Measurements from ENCODE around the gene PTPRZ1.

The PTPRZ1 gene

GRCh38 chr7:121890833-121891232 is 17.9 kb downstream of the PTPRZ1 start:
- TF ChIP-seq, protein P1, sequence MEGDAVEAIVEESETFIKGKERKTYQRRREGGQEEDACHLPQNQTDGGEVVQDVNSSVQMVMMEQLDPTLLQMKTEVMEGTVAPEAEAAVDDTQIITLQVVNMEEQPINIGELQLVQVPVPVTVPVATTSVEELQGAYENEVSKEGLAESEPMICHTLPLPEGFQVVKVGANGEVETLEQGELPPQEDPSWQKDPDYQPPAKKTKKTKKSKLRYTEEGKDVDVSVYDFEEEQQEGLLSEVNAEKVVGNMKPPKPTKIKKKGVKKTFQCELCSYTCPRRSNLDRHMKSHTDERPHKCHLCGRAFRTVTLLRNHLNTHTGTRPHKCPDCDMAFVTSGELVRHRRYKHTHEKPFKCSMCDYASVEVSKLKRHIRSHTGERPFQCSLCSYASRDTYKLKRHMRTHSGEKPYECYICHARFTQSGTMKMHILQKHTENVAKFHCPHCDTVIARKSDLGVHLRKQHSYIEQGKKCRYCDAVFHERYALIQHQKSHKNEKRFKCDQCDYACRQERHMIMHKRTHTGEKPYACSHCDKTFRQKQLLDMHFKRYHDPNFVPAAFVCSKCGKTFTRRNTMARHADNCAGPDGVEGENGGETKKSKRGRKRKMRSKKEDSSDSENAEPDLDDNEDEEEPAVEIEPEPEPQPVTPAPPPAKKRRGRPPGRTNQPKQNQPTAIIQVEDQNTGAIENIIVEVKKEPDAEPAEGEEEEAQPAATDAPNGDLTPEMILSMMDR (conservative IDR thresholded peaks at IDR 0.05) = no peak
- no peak overlapping the region for H3K27ac ChIP-seq

GRCh38 chr7:121891731-121892130 is 18.8 kb downstream of the PTPRZ1 start:
- no peak overlapping the region for H3K27ac ChIP-seq
- TF ChIP-seq, protein P1 (conservative IDR thresholded peaks at IDR 0.05) = no peak

DNA sequence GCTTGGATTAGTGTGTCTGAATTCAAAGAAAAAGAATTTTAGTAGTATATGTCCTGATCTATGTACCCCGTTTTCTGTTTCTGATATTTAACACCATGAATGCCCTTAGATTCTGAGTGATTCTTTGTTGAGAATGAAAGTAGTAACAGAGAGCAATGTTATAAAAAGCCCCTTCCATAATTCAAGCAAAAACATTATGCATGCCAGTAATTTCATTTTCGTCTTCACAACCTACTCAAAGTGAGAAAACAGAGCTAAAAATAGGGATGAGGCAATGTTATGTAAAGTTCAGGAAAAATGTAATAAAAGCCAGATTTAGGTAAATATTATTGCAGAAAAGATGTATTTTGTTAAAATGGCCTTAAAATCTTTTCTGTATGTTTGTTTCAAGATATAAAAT is 28.1 kb downstream of the PTPRZ1 start:
- TF ChIP-seq, protein P1 (conservative IDR thresholded peaks at IDR 0.05) = no peak
- no peak overlapping the region for H3K27ac ChIP-seq

DNA sequence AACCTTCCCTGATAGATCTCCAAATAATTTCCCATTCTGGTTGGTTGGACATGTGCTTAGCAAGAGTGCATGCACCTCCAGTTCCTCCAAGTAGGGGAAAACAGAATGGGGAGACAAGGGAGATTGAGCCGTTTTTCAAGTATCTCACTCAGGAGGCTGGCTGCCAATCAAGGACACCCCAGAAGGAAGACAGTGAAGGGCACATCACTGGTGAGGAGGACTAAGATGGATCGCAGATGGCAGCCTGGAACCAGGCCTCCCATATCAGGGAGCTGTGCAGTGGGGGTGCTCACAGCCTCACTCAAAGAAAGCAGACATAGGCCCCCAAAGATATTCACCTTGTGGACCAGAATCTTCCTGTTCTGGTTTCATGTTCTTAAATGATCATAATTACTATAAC is 31.2 kb downstream of the PTPRZ1 start:
- TF ChIP-seq, protein P1 (conservative IDR thresholded peaks at IDR 0.05) = no peak
- no peak overlapping the region for H3K27ac ChIP-seq

DNA sequence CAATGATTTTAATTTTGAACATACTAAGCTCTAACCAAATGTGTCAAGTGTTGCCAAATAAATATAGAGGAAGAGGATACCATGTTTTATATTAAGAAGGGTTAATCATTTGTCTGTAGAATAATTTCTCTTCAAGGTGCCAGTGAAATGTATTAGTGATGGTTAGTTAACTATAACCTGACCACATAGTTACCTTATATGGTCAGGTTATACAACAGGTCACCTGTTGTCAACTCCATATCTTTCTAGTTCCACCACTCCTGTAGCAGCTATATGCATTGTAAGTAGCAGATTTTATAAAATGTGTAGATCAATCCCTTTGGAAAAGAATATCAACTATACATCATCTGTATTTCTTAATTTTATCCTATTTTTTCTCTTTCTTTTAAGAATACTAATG is 35.1 kb downstream of the PTPRZ1 start:
- H3K27ac ChIP-seq = no peak overlapping the region
- TF ChIP-seq, protein P1 (conservative IDR thresholded peaks at IDR 0.05) = no peak

DNA sequence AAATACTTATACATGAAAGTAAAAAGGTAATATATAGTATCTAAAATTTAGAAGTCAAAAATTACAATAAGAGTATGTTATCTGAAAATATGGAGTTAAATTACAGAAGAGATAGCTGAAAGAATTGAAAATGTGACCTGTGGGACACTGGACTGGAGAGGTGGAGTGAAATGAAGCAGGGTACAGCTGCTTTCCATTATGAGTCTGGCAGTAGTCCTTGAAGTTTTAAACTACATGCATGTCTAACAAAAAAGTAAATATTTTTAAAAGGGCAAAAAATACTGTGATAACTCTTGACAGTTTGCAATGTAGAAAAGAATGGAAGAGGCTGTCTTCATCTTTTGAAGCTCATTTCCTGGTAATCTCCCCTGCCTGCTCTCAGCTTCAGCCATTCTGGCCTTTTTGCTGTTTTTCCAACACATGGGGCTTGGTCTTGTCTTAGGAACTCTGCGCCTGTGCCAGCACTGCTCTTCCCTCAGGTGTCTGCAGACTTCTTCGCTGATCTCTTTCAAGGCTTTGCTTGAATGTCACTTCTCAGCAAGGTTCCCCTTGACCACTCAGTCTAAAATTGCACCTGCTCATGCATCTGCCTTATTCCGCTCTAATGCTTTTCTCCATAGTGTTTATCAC is 36.9 kb downstream of the PTPRZ1 start:
- TF ChIP-seq, protein P1 (conservative IDR thresholded peaks at IDR 0.05) = no peak
- H3K27ac ChIP-seq = no peak overlapping the region

DNA sequence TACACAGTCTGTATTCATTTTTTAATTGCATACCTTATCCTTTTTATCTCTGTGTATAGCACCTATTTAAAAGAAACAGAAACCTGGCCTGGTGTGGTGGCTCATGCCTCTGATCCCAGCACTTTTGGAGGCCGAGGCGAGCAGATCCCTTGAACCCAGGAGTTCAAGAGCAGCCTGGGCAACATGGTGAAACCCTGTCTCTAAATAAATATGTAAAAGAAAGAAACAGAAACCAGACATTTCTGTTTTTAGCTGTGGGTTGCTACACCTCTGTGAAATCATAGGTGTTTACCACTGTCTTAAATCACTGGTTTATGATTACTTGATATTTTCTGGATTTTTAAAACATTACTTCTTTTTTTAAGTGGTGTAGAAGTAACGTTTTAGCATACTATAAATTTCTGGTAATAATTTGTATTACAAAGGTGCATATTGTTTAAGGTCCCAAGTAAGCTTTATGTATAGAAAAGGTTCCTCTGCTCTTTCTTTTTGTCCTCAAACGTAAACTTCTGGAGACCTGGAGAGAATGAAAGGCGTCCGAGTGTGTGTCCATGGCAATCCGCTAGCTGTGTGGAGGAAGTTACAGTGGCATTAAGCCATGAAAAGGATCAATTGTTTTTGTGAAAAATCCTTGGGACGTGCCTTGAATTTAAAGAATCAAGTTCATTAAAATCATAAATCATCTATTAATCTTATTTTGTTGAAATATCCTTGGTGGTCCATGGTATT is 41.1 kb downstream of the PTPRZ1 start:
- TF ChIP-seq, protein P1 (conservative IDR thresholded peaks at IDR 0.05) = no peak

More for the DNA sequence above, 41.1 kb downstream of the PTPRZ1 start:
- no peak overlapping the region for H3K27ac ChIP-seq
